NCI-H1694 (cell line): ENCODE measurements around the gene PCDHGA6.
"Not testable (repeated sequence)": the region's sequence is repeated elsewhere in the genome, so short reads cannot be mapped to it uniquely, and the experiment has no call there.

ENCODE experiments used
- DNase-seq: peaks from one replicate; lab custom pipeline; 2025; lab: John Stamatoyannopoulos, UW

Gene PCDHGA6

GRCh38 chr5:141373673-141374317 lies at the start of gene PCDHGA6:
Gene PCDHGA6 (plus strand): TSS chr5:141373891. CDS start chr5:141374084, 193 bp downstream.
- DNase-seq, result no peak

- no peak for DNase-seq
Observed at GRCh38 chr5:141326088-141326854, 47.4 kb upstream of the PCDHGA6 start.

- no peak for DNase-seq
Observed at GRCh38 chr5:141328231-141328630, 45.5 kb upstream of the PCDHGA6 start.

GRCh38 chr5:141330299-141331080 lies 43.2 kb upstream of the PCDHGA6 start, which contains the start of gene PCDHGA1:
Gene PCDHGA1 (plus strand): TSS chr5:141330514.
- DNase-seq, result peak; percentile 34

- DNase-seq, result not testable (repeated sequence)
Observed at GRCh38 chr5:141332571-141332970, 41.1 kb upstream of the PCDHGA6 start.

- DNase-seq, result no peak
Observed at GRCh38 chr5:141338538-141339306, 35.0 kb upstream of the PCDHGA6 start, which contains the start of gene PCDHGA2. Gene PCDHGA2 (plus strand): TSS chr5:141338760.

- not testable (repeated sequence) for DNase-seq
Observed at GRCh38 chr5:141340781-141341354, 32.8 kb upstream of the PCDHGA6 start.

GRCh38 chr5:141342773-141343172 lies 30.9 kb upstream of the PCDHGA6 start:
- no peak for DNase-seq

- DNase-seq, result no peak
Observed at GRCh38 chr5:141343242-141343952, 30.3 kb upstream of the PCDHGA6 start, which contains the start of gene PCDHGA3. Gene PCDHGA3 (plus strand): TSS chr5:141343829. CDS start chr5:141344034, 205 bp downstream.

GRCh38 chr5:141343953-141344463 lies 29.7 kb upstream of the PCDHGA6 start:
- DNase-seq, result no peak

- DNase-seq, result no peak
Observed at GRCh38 chr5:141345327-141345726, 28.4 kb upstream of the PCDHGA6 start.

- DNase-seq, result not testable (repeated sequence)
Observed at GRCh38 chr5:141346017-141346416, 27.7 kb upstream of the PCDHGA6 start.

GRCh38 chr5:141349917-141350619 lies 23.6 kb upstream of the PCDHGA6 start, which contains the start of gene PCDHGB1:
Gene PCDHGB1 (plus strand): TSS chr5:141350099. CDS start chr5:141350261, 162 bp downstream.
- peak; percentile 41 for DNase-seq

GRCh38 chr5:141351591-141351990 lies 22.1 kb upstream of the PCDHGA6 start:
- no peak for DNase-seq

- DNase-seq, result no peak
Observed at GRCh38 chr5:141354900-141355469, 18.7 kb upstream of the PCDHGA6 start, which contains the start of gene PCDHGA4. Gene PCDHGA4 (plus strand): TSS chr5:141355021. CDS start chr5:141355108, 87 bp downstream.

GRCh38 chr5:141355641-141356040 lies 18.1 kb upstream of the PCDHGA6 start:
- DNase-seq, result no peak

GRCh38 chr5:141356133-141356532 lies 17.6 kb upstream of the PCDHGA6 start:
- no peak for DNase-seq

GRCh38 chr5:141356950-141357349 lies 16.7 kb upstream of the PCDHGA6 start:
- no peak for DNase-seq
